IMR-90 (cell line): ENCODE data around the gene CEP170B.

ENCODE experiments used
- CEBPB ChIP-seq: IDR thresholded peaks from 2 replicates; pipeline ENCODE4 v1.6.1; 2012; ENCODE audit warnings: low read depth, low read length, improper control_type of control experiment
- MAFK ChIP-seq: IDR thresholded peaks from 2 replicates; pipeline ENCODE4 v1.6.1; 2012; ENCODE audit warnings: low read depth, low read length, improper control_type of control experiment
- MXI1 ChIP-seq: IDR thresholded peaks from 2 replicates; pipeline ENCODE4 v1.6.1; 2012; ENCODE audit warnings: low read depth, mild to moderate bottlenecking, low read length, moderate library complexity, borderline replicate concordance
- POLR2A ChIP-seq: IDR thresholded peaks from 2 replicates; pipeline ENCODE4 v1.6.1; 2012; ENCODE audit warnings: mild to moderate bottlenecking, low read depth, low read length
- RAD21 ChIP-seq: IDR thresholded peaks from 2 replicates; pipeline ENCODE4 v1.6.1; 2012; ENCODE audit warnings: low read length, improper control_type of control experiment
- RFX5 ChIP-seq: IDR thresholded peaks from 2 replicates; pipeline ENCODE4 v1.8.0; 2012; ENCODE audit warnings: low read depth, mild to moderate bottlenecking, low read length, moderate library complexity
- SMC3 ChIP-seq: fragments of 150-350 bp; IDR thresholded peaks from 2 replicates; pipeline ENCODE4 v1.6.1; 2016; ENCODE audit warnings: low read depth, mild to moderate bottlenecking, antibody characterized with exemption, low read length, moderate library complexity
- TF ChIP-seq, protein P1 (sequence below): conservative IDR thresholded peaks from 2 replicates; pipeline ENCODE4 v1.5.1; 2012; ENCODE audit warnings: mild to moderate bottlenecking, low read depth, low read length, improper control_type of control experiment
- TF ChIP-seq, protein P2 (sequence below): fragments of 150-350 bp; IDR thresholded peaks from 2 replicates; pipeline ENCODE4 v1.6.1; 2017; ENCODE audit warnings: mild to moderate bottlenecking, antibody characterized with exemption, low read length, low read depth

DNA sequence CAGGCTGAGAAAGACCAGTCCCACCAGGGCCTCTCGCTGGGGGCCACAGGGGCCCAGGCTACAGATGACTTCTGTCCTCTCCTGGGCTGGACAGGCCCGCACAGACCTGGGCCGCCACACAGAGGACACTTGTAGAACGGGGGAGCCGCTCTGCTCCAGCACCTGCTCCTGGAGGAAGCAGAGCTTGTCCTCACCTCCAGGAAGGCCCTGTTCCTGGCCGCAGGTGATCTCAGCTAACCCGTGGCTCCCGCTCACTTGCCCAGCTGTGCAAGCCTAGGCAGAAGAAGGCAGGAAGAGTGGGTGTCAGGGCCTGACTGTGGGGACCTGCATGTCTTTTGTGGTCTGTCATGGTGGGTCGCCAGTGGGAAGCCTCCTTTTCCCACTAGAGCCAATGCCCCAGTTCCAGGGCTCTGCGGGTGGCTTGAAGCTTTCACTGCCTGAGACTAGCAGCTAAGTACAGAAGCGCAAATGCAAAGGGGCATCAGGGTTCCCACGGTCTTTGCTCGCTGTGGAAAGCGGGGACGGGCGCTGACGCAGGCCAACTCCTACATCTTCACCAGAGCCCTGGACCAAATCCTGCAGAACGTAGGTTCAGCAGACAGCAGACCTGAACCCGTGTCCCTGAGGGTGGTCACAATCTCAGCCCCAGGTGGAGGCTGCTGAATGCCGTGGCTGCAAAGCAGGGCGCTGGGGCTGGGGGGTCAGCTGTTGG is 8.8 kb upstream of the CEP170B start:
- no peak for TF ChIP-seq RAD21
- TF ChIP-seq, protein P1, sequence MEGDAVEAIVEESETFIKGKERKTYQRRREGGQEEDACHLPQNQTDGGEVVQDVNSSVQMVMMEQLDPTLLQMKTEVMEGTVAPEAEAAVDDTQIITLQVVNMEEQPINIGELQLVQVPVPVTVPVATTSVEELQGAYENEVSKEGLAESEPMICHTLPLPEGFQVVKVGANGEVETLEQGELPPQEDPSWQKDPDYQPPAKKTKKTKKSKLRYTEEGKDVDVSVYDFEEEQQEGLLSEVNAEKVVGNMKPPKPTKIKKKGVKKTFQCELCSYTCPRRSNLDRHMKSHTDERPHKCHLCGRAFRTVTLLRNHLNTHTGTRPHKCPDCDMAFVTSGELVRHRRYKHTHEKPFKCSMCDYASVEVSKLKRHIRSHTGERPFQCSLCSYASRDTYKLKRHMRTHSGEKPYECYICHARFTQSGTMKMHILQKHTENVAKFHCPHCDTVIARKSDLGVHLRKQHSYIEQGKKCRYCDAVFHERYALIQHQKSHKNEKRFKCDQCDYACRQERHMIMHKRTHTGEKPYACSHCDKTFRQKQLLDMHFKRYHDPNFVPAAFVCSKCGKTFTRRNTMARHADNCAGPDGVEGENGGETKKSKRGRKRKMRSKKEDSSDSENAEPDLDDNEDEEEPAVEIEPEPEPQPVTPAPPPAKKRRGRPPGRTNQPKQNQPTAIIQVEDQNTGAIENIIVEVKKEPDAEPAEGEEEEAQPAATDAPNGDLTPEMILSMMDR: no peak
- no peak for TF ChIP-seq RFX5
- no peak for TF ChIP-seq POLR2A
- TF ChIP-seq MAFK: no peak
- TF ChIP-seq SMC3: no peak
- no peak for TF ChIP-seq MXI1
- TF ChIP-seq CEBPB: no peak
- TF ChIP-seq, protein P2, sequence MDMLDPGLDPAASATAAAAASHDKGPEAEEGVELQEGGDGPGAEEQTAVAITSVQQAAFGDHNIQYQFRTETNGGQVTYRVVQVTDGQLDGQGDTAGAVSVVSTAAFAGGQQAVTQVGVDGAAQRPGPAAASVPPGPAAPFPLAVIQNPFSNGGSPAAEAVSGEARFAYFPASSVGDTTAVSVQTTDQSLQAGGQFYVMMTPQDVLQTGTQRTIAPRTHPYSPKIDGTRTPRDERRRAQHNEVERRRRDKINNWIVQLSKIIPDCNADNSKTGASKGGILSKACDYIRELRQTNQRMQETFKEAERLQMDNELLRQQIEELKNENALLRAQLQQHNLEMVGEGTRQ: no peak
